ENCODE results near the gene ITGB4.

ITGB4 gene

GRCh38 chr17:75791254-75791653 lies 70.0 kb downstream of the ITGB4 start:
- DNase-seq (ENCODE audit: low spot score) = no peak

GRCh38 chr17:75793460-75793859 lies 72.2 kb downstream of the ITGB4 start:
- DNase-seq (ENCODE audit: low spot score) = no peak

- no peak for DNase-seq (ENCODE audit: low spot score)
Measured at GRCh38 chr17:75795820-75796607, 74.8 kb downstream of the ITGB4 start.

- DNase-seq (ENCODE audit: low spot score) = no peak
Measured at GRCh38 chr17:75799402-75799801, 78.1 kb downstream of the ITGB4 start.

- DNase-seq (ENCODE audit: low spot score) = no peak
Measured at GRCh38 chr17:75803883-75804282, 82.6 kb downstream of the ITGB4 start.

- no peak for DNase-seq (ENCODE audit: low spot score)
Measured at GRCh38 chr17:75806822-75807500, 85.7 kb downstream of the ITGB4 start.

All from activated CD4-positive, alpha-beta T cell treated with anti-CD3 and anti-CD28 coated beads, Interleukin-2, Interleukin-4, amounts not matched to agents 100 ng/mL and 50 ng/mL, durations not matched to agents 16 hours and 8 hours (primary cell).